NCI-H510A treated with DMSO at 0.1 percent for 48 hours (cell line): ENCODE data around the gene ENTPD5.
"Not testable (repeated sequence)": the region's sequence is repeated elsewhere in the genome, so short reads cannot be mapped to it uniquely, and the experiment has no call there.

Experiments
- DNase-seq: peaks from one replicate; lab custom pipeline; 2025; lab: John Stamatoyannopoulos, UW

ENTPD5 gene

DNA sequence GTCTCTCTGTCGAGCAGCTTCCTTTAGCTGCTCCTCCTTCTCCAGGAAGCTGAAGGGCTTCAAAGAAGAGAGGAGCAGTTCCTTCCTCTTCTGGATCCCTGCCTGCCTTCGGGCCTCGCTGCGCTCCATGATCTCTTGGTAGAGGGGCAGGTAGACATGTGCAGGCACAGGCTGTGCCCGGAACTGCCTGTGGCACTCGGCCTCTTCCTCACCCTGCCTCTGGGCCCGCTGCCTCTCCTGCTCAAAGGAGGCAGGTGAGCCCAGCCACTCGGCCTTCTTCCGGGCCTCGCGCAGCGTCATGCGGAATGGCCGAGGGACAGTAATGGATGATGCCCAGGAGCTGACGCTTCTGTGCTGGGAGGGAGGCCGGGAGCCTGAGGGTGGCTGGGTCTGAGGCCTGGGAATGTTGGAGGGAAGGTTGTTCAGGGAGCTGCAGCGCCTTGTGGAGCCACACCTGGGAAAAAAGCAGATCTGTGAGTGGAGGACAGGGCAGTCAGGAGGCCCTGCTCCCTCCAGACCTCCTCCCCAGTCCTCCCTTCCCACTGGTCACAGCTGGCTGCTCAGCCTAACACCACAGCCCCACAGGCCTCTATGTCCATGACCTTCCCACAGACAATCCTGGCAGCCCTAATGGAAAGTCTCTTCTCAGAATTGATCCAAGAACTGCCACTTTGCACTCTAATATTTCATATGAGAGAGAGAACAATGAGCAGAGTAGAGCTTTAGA, 74.5 kb downstream of the ENTPD5 start:
- DNase-seq = no peak

DNA sequence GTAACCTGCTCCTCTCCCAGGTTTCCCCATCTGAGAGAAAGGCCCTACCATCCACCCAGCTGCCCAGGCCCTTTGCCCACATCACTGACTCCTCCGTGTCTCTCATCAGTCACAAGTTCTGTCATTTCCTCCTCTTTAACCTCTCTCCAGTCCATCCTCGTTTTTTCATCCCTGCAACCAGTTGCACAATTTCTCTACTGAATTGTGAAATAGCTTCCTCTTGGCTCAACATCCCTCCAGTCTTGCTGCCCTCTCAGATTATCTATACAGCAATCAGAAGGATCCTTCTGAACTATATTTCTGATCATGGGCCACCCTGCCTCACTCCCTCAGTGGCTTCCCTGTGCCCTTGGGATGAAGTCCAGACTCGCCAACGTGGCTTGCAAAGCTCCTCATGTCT, 76.0 kb downstream of the ENTPD5 start:
- no peak for DNase-seq

DNA sequence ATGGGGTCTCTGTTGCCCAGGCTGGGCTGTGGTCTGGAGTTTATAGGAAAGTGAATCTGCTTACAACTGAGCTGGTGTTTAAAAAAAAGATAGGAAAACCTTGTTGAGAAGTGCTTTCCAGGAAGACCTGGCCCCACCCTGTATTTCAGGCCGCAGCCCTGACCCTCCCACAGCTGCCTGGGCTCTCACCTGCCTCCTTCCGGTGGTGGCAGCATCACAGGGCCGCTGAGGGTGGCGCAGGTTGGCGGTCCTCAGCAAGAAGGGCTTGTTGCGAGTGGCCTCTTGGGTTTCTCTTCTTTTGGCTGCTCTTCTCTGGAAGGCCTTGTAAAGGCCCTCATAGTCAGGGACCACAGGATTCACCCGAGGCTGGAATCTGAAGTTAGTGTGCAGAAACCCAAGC, 76.9 kb downstream of the ENTPD5 start:
- DNase-seq = no peak

DNA sequence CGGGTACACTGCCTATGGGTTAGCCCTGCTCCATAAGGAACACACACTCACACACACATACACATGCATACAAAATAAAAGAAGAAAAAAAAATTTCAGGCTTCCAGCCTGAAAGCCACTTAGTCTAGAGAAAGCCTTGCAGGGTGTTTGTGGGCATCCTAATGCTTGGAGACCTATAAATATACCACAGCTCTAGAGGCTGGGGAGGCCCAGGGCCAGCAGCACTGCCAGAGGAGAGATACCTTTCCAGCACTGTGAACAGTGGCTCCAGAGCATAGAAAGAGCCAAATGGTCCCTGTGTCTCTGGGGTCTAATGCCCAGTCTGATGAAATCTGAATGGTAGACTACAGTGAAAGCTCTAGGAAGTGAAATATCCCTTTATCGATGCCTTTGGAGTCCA, 82.1 kb downstream of the ENTPD5 start:
- DNase-seq = no peak

DNA sequence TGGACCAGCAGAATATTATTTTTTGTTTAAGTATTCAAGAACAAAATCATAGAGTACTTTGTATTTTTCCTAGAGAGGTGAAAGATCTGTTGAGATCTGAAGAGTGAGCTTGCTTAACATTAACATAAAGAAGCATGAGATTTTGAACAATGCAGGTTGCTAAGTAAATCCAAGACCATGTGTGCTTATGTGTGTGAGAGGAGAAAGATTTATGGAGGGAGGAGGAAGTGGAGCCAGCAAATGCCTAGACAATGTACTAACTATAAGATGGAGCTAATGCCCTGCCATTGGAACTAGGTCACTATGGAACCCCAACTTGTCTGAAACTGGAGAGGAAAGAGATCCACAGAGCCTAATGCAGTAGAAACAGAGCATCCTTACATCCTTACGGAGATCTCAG, 82.5 kb downstream of the ENTPD5 start:
- no peak for DNase-seq

DNA sequence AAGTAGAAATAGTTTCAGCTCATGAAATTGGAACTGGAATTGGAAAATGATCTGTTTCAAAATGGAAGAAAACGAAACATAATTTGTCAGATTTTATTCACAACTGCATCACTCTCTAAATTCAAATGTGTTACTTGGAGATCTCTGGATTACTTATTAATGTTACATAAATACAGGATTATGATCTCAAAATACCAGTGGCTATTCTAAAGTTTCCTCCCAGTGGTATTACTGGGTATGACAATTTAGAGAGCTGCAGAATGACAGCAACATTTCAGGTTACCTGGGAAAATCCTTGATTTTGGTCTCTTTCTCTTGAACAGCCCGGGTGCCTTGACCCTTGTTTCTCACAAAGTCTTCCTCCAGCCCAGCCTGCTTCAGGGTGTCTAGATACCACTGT, 83.4 kb downstream of the ENTPD5 start:
- no peak for DNase-seq

DNA sequence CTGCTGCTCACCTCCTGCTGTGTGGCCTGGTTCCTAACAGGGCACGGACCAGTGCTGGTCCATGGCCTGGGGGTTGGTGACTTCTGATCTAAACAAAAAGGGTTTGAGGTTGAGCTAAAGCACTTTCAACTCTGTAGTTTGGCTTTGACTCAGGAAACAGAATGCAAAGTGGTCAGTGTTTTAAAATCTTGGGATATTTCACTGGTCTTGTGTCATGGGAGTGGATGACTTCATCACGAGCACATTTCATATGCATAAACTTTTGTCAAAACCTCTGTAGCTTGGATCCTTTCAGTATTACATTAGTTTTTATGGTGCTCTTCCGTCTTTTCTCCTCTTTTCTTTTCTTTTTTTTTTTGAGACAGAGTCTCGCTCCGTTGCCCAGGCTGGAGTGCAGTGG, 94.8 kb downstream of the ENTPD5 start:
- no peak for DNase-seq

DNA sequence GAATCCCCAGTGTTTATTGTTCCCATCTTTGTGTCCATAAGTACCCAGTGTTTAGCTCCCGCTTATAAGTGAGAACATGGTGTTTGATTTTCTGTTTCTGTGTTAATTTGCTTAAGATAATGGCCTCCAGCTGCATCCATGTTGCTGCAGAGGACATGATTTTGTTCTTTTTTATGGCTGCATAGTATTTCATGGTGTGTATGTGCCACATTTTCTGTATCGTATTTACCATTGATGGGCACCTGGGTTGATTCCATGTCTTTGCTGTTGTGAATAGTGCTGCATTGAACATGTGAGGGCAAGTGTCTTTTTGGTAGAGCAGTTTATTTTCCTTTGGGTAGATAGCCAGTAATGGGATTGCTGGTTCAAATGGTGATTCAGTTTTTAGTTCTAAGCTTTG, 99.6 kb downstream of the ENTPD5 start:
- DNase-seq = not testable (repeated sequence)

DNA sequence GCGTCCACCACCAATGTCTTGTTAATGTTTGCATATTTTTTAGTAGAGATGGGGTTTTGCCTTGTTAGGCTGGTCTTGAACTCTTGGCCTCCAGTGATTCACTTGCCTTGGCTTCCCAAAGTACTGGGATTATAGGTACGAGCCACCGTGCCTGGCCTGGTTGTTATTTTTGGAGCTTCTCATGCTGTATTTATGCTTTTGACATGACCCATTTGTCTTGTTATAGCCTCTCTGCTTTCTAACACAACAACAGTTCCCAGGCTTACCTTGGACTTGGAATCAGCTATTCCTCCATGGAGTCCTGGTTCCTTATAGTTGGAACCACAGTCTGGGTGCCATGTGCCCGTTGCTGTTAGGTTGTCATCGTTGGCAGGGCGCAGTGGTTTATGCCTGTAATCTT, 102.8 kb downstream of the ENTPD5 start:
- DNase-seq = no peak

DNA sequence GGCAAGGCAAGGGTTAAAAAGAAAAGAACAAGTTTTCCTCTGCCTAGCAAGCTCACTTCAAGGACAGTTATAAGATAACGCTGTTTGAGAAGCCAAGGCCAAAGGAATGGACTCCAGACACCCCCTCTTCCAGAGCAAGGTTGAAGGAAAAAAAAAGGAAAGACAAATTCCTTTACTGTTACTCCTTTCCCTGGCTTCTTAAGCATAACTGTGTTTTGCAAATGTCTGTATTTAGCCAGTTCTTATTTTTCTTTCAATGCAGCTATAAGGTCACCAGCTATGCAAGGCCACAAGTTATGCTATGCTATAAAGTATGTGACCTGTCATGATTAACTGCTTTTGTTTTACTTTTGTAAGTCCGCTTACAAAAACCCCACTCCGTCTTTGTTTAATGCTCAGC, 105.8 kb downstream of the ENTPD5 start:
- DNase-seq = no peak

DNA sequence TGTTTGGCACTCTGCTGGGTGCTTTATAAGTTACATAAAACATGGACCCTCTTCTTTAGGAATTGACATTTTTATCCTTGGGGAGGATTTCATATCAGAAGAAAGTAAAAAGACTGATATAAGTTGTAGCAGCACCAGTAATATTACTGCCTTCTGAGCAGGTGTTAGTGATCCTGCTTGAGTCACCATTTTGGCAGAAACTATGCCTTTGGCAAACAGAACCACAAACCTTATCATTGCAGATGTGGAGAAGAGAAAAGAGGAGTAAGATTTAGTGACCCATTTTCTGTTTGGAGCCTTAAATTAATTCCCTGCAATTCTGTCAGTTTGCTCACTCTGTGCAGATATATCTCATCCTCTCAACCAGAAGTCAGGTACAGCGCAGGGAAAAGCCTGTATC, 109.4 kb downstream of the ENTPD5 start:
- no peak for DNase-seq
